ENCODE results near the gene SMG7.

GRCh38 chr1:183454377-183454776 is 17.9 kb upstream of the SMG7 start:
- no peak for TF ChIP-seq CTCF (IDR thresholded peaks at IDR 0.05)
- no peak for TF ChIP-seq POLR2AphosphoS5 (IDR thresholded peaks at IDR 0.05; ENCODE audit: low read depth, low read length)
- TF ChIP-seq REST (IDR thresholded peaks at IDR 0.05; ENCODE audit: insufficient read depth in 1 of 2, low read depth in 2 of 2, low read length in 1 of 2), result no peak
- no peak for TF ChIP-seq TCF7L2 (IDR thresholded peaks at IDR 0.05; ENCODE audit: low read depth, low read length)
